Measurements from ENCODE around the gene PRR7. TPM values are rescaled to one million over a fixed set of nuclear protein-coding genes. Genes with fewer than 3 reads are reported as not detected.

Gene PRR7
- total and polyA plus RNA-seq, 4 donors, result 0.17 to 1.4 (median 0.49) TPM

DNA sequence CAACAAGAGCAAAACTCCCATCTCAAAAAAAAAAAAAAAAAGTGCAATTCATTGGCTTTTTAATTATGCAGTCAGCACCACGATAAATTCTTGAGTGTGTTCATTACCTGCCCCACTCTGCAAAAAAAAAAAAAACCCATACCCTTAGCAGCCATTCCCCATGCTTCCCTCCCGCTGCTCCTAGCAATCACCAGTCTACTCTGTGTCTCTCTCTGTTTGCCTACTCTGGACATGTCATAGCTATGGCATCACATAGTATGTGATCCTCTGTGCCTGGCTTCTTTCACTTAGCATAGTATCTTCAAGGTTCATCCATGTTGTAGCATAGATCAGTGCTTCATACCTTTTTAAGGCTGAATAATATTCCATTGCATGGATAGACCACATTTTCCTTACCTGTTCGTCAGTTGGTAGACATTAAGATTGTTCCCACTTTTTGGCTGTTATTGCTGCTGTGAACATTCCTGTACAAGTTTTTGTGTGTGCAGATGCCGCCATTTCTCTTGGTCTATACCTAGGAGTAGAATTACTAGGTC is 7.0 kb upstream of the PRR7 start:
- no peaks in the 10 kb centered on the region for H3K4me1 ChIP-seq (ENCODE audit: control insufficient read depth in 4 of 4, insufficient read depth in 4 of 4, low read length in 3 of 4)
- DNase-seq (ENCODE audit: low spot score), result no peak
- TF ChIP-seq HNF4A (conservative IDR thresholded peaks at IDR 0.05), result no peak
- TF ChIP-seq JUND (IDR thresholded peaks at IDR 0.05), result no peak
- no peak for TF ChIP-seq EGR1 (IDR thresholded peaks at IDR 0.05; ENCODE audit: low read depth in 2 of 2)
- TF ChIP-seq YY1 (IDR thresholded peaks at IDR 0.05), result no peak
- TF ChIP-seq, protein P1, sequence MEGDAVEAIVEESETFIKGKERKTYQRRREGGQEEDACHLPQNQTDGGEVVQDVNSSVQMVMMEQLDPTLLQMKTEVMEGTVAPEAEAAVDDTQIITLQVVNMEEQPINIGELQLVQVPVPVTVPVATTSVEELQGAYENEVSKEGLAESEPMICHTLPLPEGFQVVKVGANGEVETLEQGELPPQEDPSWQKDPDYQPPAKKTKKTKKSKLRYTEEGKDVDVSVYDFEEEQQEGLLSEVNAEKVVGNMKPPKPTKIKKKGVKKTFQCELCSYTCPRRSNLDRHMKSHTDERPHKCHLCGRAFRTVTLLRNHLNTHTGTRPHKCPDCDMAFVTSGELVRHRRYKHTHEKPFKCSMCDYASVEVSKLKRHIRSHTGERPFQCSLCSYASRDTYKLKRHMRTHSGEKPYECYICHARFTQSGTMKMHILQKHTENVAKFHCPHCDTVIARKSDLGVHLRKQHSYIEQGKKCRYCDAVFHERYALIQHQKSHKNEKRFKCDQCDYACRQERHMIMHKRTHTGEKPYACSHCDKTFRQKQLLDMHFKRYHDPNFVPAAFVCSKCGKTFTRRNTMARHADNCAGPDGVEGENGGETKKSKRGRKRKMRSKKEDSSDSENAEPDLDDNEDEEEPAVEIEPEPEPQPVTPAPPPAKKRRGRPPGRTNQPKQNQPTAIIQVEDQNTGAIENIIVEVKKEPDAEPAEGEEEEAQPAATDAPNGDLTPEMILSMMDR (IDR thresholded peaks at IDR 0.05; ENCODE audit: low read depth, low read length, missing input control), result no peak
- no peak for TF ChIP-seq SP1 (IDR thresholded peaks at IDR 0.05)
- no peak for TF ChIP-seq TAF1 (conservative IDR thresholded peaks at IDR 0.05)
- no peak for TF ChIP-seq HNF4G (IDR thresholded peaks at IDR 0.05)
- no peak for TF ChIP-seq ATF3 (IDR thresholded peaks at IDR 0.05)
- TF ChIP-seq REST (IDR thresholded peaks at IDR 0.05), result no peak
- TF ChIP-seq FOXA1 (IDR thresholded peaks at IDR 0.05), result no peak
- H3K4me3 ChIP-seq (ENCODE audit: low read depth in 1 of 3, low read length in 3 of 3), result no peak overlapping the region
- H3K27me3 ChIP-seq (ENCODE audit: control insufficient read depth in 4 of 4, insufficient read depth in 4 of 4, low read length in 3 of 4), result no peaks in the 10 kb centered on the region
- no peaks in the 10 kb centered on the region for H3K9me3 ChIP-seq (ENCODE audit: control insufficient read depth in 4 of 4, low read length in 3 of 4)
- 95% methylated on average over 4 of the region's 4 CpGs for WGBS
- H3K36me3 ChIP-seq (ENCODE audit: control insufficient read depth in 4 of 4, insufficient read depth in 3 of 4, low read depth in 1 of 4, low read length in 3 of 4), result peaks cover 5 to 23% (median 14%) of the 10 kb centered on the region in 4 donors
- H3K27ac ChIP-seq (ENCODE audit: low read depth in 1 of 2, low read length in 2 of 2), result no peak overlapping the region
- no peak overlapping the region for H3K9ac ChIP-seq (ENCODE audit: low read depth in 1 of 2, low read length in 2 of 2)

DNA sequence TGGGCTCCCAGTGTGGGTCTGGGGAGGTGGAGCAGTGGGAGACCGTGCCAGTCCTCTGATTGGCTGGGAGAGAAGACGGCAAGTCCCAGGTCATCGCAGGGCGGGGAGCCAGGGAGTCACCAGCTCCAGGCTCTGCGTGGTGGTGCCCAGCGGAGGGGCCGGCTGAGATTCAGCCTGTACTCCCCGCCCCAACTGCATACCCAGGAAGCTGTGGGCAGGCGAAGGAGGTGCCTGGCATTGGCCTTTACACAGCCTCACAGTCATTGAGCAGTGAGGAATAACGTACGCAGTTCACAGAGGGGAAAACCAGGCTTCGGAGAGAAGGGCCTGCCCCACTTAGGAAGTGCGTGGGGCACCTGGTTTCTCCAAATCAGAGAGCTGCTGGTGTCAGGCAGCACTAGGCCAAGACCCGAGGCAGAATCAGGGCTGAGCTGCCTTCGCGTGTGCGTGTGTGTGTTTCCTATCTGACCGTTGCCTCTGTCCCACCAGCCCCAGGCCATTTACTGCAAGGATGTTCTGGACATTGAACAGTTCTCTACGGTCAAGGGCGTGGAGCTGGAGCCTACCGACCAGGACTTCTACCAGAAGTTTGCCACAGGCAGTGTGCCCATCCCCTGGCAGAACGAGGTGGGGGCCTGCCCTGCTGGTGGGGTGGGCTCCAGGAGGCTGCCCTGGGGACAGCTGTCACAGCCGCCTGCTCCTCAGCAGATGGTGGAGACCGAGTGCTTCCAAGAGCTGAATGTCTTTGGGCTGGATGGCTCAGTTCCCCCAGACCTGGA is 6.2 kb upstream of the PRR7 start:
- no peak overlapping the region for H3K27ac ChIP-seq (ENCODE audit: low read depth in 1 of 2, low read length in 2 of 2)
- no peak for DNase-seq (ENCODE audit: low spot score)
- H3K27me3 ChIP-seq (ENCODE audit: control insufficient read depth in 4 of 4, insufficient read depth in 4 of 4, low read length in 3 of 4), result no peaks in the 10 kb centered on the region
- TF ChIP-seq RAD21 (IDR thresholded peaks at IDR 0.05) (no peak), NR2F2 (IDR thresholded peaks at IDR 0.05) (no peak)
- H3K4me3 ChIP-seq (ENCODE audit: low read depth in 1 of 3, low read length in 3 of 3), result no peak overlapping the region
- H3K4me1 ChIP-seq (ENCODE audit: control insufficient read depth in 4 of 4, insufficient read depth in 4 of 4, low read length in 3 of 4), result no peaks in the 10 kb centered on the region
- WGBS, result 94% methylated on average over 24 of the region's 24 CpGs
- peaks cover 2 to 17% (median 11%) of the 10 kb centered on the region in 4 donors for H3K36me3 ChIP-seq (ENCODE audit: control insufficient read depth in 4 of 4, insufficient read depth in 3 of 4, low read depth in 1 of 4, low read length in 3 of 4)
- no peaks in the 10 kb centered on the region for H3K9me3 ChIP-seq (ENCODE audit: control insufficient read depth in 4 of 4, low read length in 3 of 4)
- H3K9ac ChIP-seq (ENCODE audit: low read depth in 1 of 2, low read length in 2 of 2), result no peak overlapping the region

Data from liver (tissue), 9 donors.